ENCODE results near the gene LMTK2.
A peak's percentile ranks its signal among the peaks of the same experiment; 100 is the strongest.

LMTK2 gene

GRCh38 chr7:98240961-98241673 lies 134.5 kb downstream of the LMTK2 start:
- DNase-seq, result no peak

DNA sequence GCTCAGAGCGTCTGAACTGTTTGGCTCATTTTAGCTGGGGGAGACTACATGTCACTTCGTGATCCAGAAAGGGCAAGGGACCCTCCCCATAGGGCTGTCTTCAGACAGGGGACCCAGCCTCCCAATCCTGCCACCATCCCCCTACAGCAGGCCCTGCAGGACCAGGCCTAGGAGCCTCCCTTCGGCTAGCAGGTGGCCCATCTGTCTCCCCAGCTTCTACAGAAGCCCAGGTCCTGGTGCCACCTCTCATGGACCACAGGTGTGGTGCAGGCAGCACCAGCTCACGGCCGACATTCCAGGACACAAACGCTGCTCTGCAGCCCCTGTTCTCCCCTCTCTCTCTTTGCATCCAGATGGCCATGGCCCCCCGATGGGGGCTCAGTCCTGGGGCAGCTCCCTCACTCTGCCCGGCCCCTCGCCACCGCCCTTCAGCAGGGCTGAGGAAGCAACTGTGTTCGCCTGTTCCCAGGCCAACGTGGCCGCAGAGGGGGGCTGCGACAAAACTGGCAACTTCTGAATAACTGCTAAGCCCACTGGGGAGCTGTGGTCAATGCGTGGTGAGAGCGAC lies 135.1 kb downstream of the LMTK2 start:
- no peak for DNase-seq

DNA sequence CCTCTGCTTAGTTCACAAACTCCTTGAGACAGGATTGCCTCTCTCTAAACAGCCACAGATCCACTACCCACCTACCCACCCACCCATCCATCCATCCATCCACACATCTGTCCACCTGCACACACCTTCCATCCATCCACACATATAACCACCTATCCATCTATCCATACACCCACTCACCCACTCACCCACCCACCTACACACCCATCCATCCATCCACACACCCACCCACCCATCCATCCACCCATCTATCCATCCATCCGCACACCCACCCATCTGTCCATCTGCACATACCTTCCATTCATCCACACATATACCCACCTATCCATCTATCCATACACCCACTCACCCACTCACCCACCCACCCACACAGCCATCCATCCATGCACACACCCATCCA lies 135.7 kb downstream of the LMTK2 start:
- DNase-seq, result no peak

DNA sequence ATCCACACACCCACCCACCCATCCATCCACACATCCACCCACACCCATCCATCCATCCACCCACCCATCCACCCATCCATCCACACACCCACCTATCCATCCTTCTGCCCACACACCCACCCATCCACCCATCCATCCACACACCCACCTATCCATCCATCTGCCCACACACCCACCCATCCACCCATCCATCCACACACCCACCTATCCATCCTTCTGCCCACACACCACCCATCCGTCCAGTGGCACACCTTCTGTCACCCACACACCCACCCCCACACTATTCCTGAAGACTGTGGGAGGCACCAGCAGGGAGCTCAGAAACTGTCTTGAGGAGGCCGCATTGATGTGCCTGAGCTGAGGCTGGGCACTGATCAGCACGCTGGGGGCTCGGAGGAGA lies 136.3 kb downstream of the LMTK2 start:
- DNase-seq, result no peak

GRCh38 chr7:98244871-98245270 lies 138.2 kb downstream of the LMTK2 start:
- no peak for DNase-seq

- DNase-seq, result no peak
Measured at GRCh38 chr7:98248156-98248555, 141.5 kb downstream of the LMTK2 start.

- DNase-seq, result no peak
Measured at GRCh38 chr7:98249106-98249505, 142.4 kb downstream of the LMTK2 start.

DNA sequence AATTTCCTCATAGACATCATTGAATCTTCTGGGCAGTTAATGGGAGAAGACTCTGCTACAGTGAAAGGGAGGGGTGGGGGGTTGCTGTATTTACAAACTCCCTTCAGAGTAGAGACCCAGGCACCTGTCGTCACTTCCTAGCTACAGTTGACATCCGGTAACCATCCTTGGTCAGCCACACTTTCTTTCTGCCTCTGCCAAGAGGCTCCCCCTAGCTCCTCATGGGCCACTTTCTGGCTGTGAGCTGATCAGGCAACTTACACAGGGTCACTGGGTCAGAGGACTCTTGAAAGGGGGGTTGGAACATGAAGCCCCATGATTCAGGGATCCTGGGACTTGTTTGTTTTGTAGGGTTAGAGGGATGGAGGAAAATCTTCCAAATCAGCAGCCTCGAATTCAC lies 144.1 kb downstream of the LMTK2 start:
- DNase-seq, result peak; percentile 59

DNA sequence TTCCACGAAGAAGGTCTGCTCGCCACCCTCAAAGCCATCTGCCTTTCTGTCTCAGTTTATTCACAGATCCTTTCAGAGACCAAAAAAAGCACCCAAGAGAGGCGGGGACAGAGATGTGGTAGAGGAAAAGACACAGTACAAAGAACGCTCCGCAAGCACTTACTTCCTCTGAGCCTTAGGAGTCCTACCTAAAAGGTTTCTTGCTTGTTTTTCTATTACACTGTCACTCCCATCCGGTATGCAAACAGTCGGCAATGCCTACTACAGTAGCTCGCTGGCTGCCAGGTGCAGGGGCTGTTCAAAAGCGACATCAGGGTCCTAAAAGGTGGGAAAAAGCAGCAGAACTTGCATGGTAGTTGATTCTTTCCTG lies 144.6 kb downstream of the LMTK2 start:
- DNase-seq, result peak; percentile 45

- DNase-seq, result peak; percentile 86
Measured at GRCh38 chr7:98251601-98252424, 145.2 kb downstream of the LMTK2 start, which contains the start of gene TECPR1. Gene TECPR1, minus strand, starts transcription at chr7:98252232. Its CDS starts 6,086 bp downstream, at chr7:98246146.

DNA sequence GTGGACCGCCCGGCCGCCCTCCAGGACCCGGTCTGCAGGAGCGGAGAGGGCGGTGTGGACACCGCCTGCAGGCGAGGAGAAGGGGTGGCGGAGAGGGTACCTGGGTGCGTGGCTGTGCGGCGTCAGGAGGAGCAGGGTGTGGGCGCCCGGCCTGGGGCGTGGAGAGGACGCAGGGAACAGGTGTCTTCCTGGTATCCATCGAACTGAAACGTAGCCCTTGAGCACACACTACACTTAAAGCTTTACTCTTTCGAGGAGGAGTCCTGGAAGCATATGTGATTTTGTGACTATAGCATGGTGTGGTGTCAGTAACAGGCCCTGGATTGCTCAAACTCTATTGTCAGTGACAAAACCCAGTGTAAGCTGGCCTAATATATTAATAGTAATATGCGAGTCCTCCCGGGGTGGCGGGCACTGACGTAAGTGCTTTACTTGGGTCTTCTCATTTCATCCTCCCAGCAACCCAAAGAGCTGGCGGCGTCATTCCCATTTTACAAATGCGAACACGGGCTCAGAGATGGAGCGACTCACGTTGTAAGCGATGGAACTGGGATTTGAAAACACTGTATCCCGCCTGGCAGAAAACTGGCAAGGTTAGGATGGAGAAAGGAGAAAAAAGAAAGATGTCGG lies 145.9 kb downstream of the LMTK2 start:
- DNase-seq, result no peak

DNA sequence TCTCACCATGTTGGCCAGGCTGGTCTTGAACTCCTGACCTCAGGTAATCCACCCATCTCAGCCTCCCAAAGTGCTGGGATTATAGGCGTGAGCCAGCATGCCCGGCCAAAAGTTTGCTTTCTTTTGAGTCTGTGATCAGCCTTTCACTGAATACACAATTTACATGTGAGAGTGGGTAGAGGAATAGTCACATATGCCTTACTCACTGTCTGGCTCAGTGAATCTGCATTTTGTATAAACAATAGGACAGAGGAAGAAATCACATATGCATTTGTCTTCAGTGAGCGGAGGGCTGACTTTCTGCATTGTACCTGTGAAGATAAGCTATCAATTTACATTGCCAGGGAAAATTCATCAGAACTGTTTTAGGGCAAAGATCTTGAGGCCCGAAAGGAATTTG lies 147.9 kb downstream of the LMTK2 start:
- DNase-seq, result no peak

GRCh38 chr7:98254951-98255610 lies 148.4 kb downstream of the LMTK2 start:
- DNase-seq, result no peak

GRCh38 chr7:98256431-98256830 lies 149.8 kb downstream of the LMTK2 start:
- no peak for DNase-seq

GRCh38 chr7:98257701-98258100 lies 151.0 kb downstream of the LMTK2 start:
- DNase-seq, result no peak
